Gastrocnemius medialis (tissue), 4 donors: ENCODE measurements around the gene TMCO6. TPM values are rescaled to one million over a fixed set of nuclear protein-coding genes. Genes with fewer than 3 reads are reported as not detected.

ENCODE experiments used
- ATAC-seq, 2 donors: fragments of 150-250 bp; one replicate each; pipeline ENCODE4 v1.9.1; 2016
- DNase-seq, 2 donors: peaks; one replicate each; pipeline ENCODE4 v3.0.0-alpha.2; 2019
- H3K27ac ChIP-seq, 4 donors: fragments of 200-600 bp; sonication (generic); 1 replicate in 1 of 4; 2 replicates in 3 of 4; pipeline ENCODE4 v1.5.1; 2016 to 2018; ENCODE audit warnings: mild to moderate bottlenecking in 2 of 4, moderate library complexity in 1 of 4
- H3K27me3 ChIP-seq, 3 donors: fragments of 200-600 bp; sonication (generic) in 2 of 3; 1 replicate in 1 of 3; 2 replicates in 2 of 3; pipeline versions ENCODE4 v1.5.1 to v1.6.0; 2016 to 2019; ENCODE audit warnings: mild to moderate bottlenecking in 1 of 3, moderate library complexity in 1 of 3
- H3K36me3 ChIP-seq, 2 donors: fragments of 200-600 bp; sonication (generic) in 1 of 2; one replicate each; pipeline ENCODE4 v1.5.1; 2017 to 2018
- H3K4me1 ChIP-seq, 2 donors: fragments of 200-600 bp; sonication (generic) in 1 of 2; one replicate each; pipeline ENCODE4 v1.5.1; 2016 to 2017; ENCODE audit warnings: mild to moderate bottlenecking in 2 of 2
- H3K4me3 ChIP-seq, 4 donors: fragments of 200-600 bp; sonication (generic) in 3 of 4; 1 replicate in 1 of 4; 2 replicates in 3 of 4; pipeline ENCODE4 v1.5.1; 2016 to 2019; ENCODE audit warnings: mild to moderate bottlenecking in 2 of 4
- H3K9me3 ChIP-seq, 3 donors: fragments of 200-600 bp; sonication (generic) in 2 of 3; 1 replicate in 1 of 3; 2 replicates in 2 of 3; pipeline ENCODE4 v1.5.1; 2016 to 2019
- CTCF ChIP-seq, 5 experiments: fragments of 450-650 bp in 3 of 5; fragments of 200-600 bp in 2 of 5; sonication (generic) in 2 of 5; IDR thresholded peaks in 4 of 5; conservative IDR thresholded peaks in 1 of 5; 1 replicate in 4 of 5; 2 replicates in 1 of 5; pipeline ENCODE4 v1.5.1; 2016 to 2019; ENCODE audit warnings: antibody characterized with exemption in 5 of 5, mild to moderate bottlenecking in 3 of 5, moderate library complexity in 3 of 5
- POLR2A ChIP-seq, 2 donors: fragments of 450-650 bp; IDR thresholded peaks; one replicate each; pipeline ENCODE4 v1.6.1; 2017; ENCODE audit warnings: antibody characterized with exemption in 2 of 2, mild to moderate bottlenecking in 2 of 2, moderate library complexity in 2 of 2
- in situ Hi-C, 4 donors: fragments of 200-750 bp; cut with MboI; loops; one replicate each; pipeline versions ENCODE4 v1.15.0 to v1.8.0; 2017; ENCODE audit warnings: low sequenced_read_pairs in 4 of 4
- intact Hi-C: fragments of 100-400 bp; cut with DNase I; formaldehyde crosslinking; loops from one replicate; pipeline ENCODE4 v1.15.1; 2023; ENCODE audit warnings: low total_unique reads
- total RNA-seq, 4 donors: library from RNA; depleted of rRNA; stranded (reverse); fragments of >200 nt; gene quantifications; one replicate each; pipeline versions ENCODE4 v1.1.0 to v1.2.3, GENCODE V29; 2016

TMCO6 gene
- total RNA-seq, 4 donors from 2014 or later: 5.1 to 15.4 (median 9.5) TPM

DNA sequence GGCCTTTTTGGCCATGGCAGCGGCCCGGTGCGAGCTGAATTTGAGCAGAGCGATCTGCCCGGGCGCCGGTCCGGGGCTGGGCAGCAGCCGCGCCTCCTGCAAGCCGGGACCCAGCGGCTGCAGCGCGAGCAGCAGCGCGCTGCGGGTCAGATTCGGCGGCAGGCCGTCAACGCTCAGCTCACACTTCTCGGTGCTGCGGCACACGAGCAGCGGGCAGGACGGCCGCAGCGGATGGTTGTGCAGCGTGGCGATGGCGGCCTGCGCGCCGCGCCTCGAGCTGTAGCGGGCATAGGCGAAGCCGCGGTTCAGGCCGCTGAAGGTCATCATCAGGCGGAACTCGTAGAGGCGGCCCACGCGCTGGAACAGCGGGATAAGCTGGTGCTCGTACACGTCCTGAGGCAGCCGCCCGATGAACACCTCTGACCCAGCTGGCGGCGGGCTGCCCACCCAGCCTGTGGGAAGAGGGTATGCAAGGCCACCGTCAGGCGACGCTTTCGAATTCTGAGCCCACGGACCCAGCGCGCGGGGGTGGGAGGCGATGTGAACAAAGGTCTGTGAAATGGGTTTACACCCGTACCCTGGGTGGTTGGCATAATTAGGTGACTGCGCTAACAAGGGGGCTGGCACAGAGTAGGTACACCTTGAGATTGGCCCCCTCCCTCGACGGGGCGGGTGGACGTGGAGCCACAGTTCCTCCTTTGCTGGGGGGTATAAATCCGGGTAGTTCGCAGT is 33.4 kb downstream of the TMCO6 start:
- Histone ChIP-seq H3K9me3 (no peaks in the 10 kb centered on the region), H3K4me1 (no peaks in the 10 kb centered on the region), H3K4me3 (no peak overlapping the region), H3K36me3 (peaks cover 0 to 76% of the 10 kb centered on the region in 2 donors), H3K27me3 (no peaks in the 10 kb centered on the region), H3K27ac (no peak overlapping the region)
- in situ Hi-C loops (loop anchor here in 1 of 4 donors (25.0 kb wide), 1 partner anchor 260 kb away; the partner anchor contains the start of gene ANKHD1), intact Hi-C loops (no loop called here)
- no peak for TF ChIP-seq POLR2A (IDR thresholded peaks at IDR 0.05)
- no peak for TF ChIP-seq CTCF (IDR thresholded peaks at IDR 0.05 in 4 of 5, conservative IDR thresholded peaks at IDR 0.05 in 1 of 5)
- DNase-seq: no peak
- ATAC-seq: no peak

GRCh38 chr5:140673187-140673976 is 34.1 kb downstream of the TMCO6 start, which contains the start of gene DND1:
Gene DND1 (minus strand): TSS chr5:140673576. CDS start chr5:140673542, 34 bp downstream.
- Histone ChIP-seq H3K4me1 (no peaks in the 10 kb centered on the region), H3K9me3 (no peaks in the 10 kb centered on the region), H3K4me3 (no peak within 1 kb of the TSS), H3K36me3 (peaks cover 0 to 76% of the 10 kb centered on the region in 2 donors), H3K27me3 (no peaks in the 10 kb centered on the region), H3K27ac (no peak within 1 kb of the TSS)
- DNase-seq (no peak), ATAC-seq (no peak)
- in situ Hi-C loops (loop anchor here in 1 of 4 donors (25.0 kb wide), 1 partner anchor 261 kb away; the partner anchor contains the start of gene ANKHD1), intact Hi-C loops (no loop called here)
- TF ChIP-seq CTCF (IDR thresholded peaks at IDR 0.05 in 4 of 5, conservative IDR thresholded peaks at IDR 0.05 in 1 of 5) (no peak), POLR2A (IDR thresholded peaks at IDR 0.05) (no peak)

GRCh38 chr5:140674211-140674610 is 35.0 kb downstream of the TMCO6 start:
- DNase-seq: no peak
- in situ Hi-C loops: loop anchor here in 1 of 4 donors (25.0 kb wide), 1 partner anchor 262 kb away; the partner anchor contains the start of gene ANKHD1

GRCh38 chr5:140674629-140675028 is 35.4 kb downstream of the TMCO6 start:
- intact Hi-C loops: no loop called here
- DNase-seq: no peak
- Histone ChIP-seq H3K27ac (no peak overlapping the region), H3K4me1 (no peaks in the 10 kb centered on the region), H3K4me3 (no peak overlapping the region), H3K27me3 (no peaks in the 10 kb centered on the region), H3K36me3 (peaks cover 0 to 70% of the 10 kb centered on the region in 2 donors), H3K9me3 (no peaks in the 10 kb centered on the region)
- TF ChIP-seq CTCF (IDR thresholded peaks at IDR 0.05 in 4 of 5, conservative IDR thresholded peaks at IDR 0.05 in 1 of 5) (no peak), POLR2A (IDR thresholded peaks at IDR 0.05) (no peak)
- no peak for ATAC-seq
- in situ Hi-C loops: loop anchor here in 1 of 4 donors (25.0 kb wide), 1 partner anchor 262 kb away; the partner anchor contains the start of gene ANKHD1

More at GRCh38 chr5:140674211-140674610, 35.0 kb downstream of the TMCO6 start:
- Histone ChIP-seq H3K36me3 (peaks cover 0 to 70% of the 10 kb centered on the region in 2 donors), H3K9me3 (no peaks in the 10 kb centered on the region), H3K4me1 (no peaks in the 10 kb centered on the region), H3K27ac (no peak overlapping the region), H3K4me3 (no peak overlapping the region), H3K27me3 (no peaks in the 10 kb centered on the region)
- TF ChIP-seq CTCF (IDR thresholded peaks at IDR 0.05 in 4 of 5, conservative IDR thresholded peaks at IDR 0.05 in 1 of 5): no peak
- TF ChIP-seq POLR2A (IDR thresholded peaks at IDR 0.05): no peak
- ATAC-seq: no peak
- intact Hi-C loops: no loop called here
